Activated CD4-positive, alpha-beta T cell treated with anti-CD3 and anti-CD28 coated beads for 48 hours (primary cell): ENCODE results near the gene ELL3.
A peak's percentile ranks its signal among the peaks of the same experiment; 100 is the strongest.
"Not testable (repeated sequence)": the region's sequence is repeated elsewhere in the genome, so short reads cannot be mapped to it uniquely, and the experiment has no call there.

ENCODE experiments used
- DNase-seq: peaks from one replicate; pipeline ENCODE4 v3.0.0-alpha.2; 2020

ELL3 gene

DNA sequence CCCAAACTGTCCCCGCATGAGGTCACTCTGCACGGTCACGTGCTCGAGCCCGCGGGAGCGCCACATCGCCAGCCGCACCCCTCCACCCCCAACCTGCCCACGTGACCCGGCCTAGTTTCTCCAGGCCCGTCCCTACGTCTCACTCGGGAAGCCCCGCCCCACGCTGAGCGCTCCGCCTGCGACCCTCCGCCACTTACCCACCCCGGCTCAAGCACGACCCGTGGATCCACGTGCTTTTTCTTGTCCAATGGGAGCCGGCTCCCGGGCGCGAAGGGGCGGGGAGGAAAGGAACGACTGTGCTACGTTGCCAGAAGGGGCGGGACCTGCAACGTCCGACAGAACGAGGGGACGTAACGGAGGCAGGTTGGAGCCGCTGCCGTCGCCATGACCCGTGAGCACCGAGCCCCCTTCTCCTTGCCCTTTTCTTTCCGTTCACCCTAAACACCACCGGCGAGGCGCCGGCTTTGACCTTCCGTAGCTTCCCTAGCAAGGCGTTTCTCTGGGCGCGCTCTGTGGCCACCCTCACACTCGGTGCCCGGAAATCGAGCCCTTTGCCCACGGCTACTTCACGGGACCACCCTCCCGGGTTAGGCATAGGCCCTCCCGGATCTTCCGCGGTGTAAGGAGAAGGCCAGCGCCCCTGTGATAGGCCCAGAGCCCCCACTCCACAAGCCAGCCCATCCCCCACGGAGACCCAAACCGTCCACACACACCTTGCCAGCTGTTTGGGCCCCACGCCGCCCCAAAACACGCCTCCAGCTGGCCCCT is 15.4 kb upstream of the ELL3 start, which contains the start of gene SERF2:
Gene SERF2, plus strand, starts transcription at position 328 of the 768 bp plus-strand sequence. Its CDS starts 57 bp downstream, at position 385.
- DNase-seq = peak; percentile 100

GRCh38 chr15:43789409-43789808 is 12.6 kb upstream of the ELL3 start:
- DNase-seq = no peak

GRCh38 chr15:43779016-43779415 is 2.2 kb upstream of the ELL3 start:
- no peak for DNase-seq

GRCh38 chr15:43777267-43777914 is 625 bp upstream of the ELL3 start:
- peak; percentile 94 for DNase-seq

- DNase-seq = peak; percentile 39
Measured at GRCh38 chr15:43776101-43776717, 557 bp downstream of the ELL3 start.

DNA sequence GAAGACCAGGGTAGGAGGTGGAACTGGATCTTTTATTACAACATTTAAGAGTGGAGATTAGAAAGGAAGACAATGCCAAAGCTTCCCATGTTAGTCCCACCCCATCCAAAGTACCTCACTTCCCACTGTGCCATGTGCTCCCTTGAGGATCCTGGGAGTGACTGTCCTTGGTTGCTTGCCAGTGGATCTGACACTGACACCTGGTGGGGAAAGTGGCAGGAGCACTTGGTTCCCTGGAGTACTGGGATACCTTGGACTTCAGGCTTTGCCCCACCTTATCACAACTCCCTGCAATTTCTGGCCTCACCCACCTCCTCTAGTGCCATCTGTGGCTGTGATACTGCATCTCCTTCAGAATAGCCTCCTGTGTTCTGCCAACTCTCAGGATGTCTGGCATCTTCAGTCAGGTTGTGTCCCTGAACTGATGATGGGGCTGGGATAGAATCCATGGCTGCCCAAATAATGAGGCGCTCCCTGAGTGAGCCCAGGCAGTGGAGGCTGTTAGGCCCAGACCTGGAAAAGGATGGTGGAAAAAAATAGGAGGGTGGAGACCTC is 1.3 kb downstream of the ELL3 start:
- DNase-seq = no peak

DNA sequence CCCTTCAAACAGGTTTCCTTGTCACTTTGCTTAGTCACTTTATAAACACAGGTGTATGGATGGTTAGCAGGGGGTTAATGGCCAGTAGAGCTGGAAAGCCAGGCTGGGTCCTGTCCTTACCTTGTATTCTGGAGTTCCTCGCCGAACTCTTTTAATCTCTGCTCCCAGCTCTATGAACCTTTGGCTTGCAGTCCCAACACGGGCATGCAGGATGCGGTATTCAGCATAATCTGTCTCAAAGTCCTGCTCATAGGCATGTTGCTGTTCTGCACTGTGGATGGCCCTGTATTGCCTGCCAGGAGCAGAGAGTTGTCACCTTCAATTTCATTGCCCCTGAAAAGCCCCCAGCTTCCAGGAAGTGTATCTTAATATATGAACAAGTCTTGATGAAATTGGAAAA is 2.7 kb downstream of the ELL3 start:
- no peak for DNase-seq

- no peak for DNase-seq
Measured at GRCh38 chr15:43772624-43773023, 4.1 kb downstream of the ELL3 start.

- no peak for DNase-seq
Measured at GRCh38 chr15:43771816-43772215, 5.0 kb downstream of the ELL3 start.

DNA sequence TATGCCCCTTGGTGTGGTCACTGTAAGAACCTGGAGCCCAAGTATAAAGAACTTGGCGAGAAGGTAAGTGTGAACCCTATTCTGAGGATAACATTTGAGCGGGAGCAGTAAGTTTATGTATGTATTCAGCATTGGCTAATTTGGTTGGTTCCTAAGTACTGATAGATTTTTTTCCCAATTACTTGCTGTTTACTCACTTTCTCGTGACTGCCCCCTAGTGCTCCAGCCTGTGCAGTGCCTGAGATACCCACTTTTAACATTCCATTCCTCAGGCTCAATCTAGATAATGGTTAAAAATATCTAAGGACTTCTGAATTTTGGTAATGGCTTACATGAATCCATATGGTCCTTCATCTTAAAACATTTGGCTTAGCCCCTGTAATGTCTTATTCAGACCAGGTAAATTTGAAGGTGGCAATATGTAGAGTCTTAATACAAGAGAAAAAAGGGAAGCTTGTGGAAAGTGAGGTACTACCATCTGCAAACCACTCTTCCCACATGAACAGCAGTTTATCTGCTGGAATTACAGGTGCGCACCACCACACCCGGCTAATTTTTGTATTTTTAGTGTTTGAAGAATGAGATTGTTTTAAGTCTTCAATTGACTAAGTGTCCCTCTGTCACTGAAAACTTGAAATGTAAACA is 7.1 kb downstream of the ELL3 start:
- DNase-seq = peak; percentile 78

- DNase-seq = no peak
Measured at GRCh38 chr15:43763819-43764446, 12.8 kb downstream of the ELL3 start.

DNA sequence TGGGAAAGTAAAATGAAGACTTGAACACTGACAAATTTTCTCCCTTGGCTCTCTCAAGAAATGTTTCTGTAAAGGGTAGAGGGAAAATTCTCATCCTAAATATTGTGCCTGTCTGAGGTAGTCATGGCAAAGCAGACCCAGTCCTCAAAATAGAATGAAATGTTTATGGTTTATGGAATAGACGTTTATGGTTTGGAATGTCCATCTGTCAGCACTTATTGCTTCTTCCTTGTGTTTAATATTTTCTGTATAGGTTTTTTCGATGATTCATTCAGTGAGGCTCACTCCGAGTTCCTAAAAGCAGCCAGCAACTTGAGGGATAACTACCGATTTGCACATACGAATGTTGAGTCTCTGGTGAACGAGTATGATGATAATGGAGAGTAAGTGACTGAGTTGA is 13.9 kb downstream of the ELL3 start:
- no peak for DNase-seq

GRCh38 chr15:43751885-43752284 is 24.9 kb downstream of the ELL3 start:
- DNase-seq = no peak

DNA sequence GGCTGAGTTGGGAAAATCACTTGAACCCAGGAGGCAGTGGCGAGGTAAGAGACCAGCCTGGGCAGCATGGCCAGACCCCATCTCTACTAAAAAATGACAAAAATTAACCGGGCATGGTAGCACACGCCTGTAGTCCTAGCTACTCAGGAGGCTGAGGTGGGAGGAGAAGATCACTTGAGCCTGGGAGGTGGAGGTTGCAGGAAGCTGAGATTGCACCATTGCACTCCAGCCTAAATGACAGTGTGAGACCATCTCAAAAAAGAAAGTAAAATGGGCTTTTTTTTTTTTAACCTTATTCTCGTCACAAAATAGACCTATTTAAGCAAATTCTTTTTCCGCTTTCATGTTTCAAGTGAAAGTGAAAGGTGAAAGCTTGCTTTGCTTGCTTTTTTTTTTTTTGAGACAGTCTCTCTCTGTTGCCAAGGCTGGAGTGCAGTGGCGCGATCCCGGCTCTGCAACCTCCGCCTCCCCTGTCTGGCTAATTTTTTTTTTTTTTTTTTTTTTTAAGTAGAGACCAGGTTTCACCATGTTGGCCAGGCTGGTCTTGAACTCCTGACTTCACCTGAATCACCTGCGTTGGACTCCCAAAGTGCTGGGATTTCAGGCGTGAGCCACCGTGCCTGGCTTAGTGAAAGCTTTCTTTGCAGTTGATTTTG is 26.9 kb downstream of the ELL3 start:
- peak; percentile 62 for DNase-seq

GRCh38 chr15:43748376-43748775 is 28.4 kb downstream of the ELL3 start:
- peak; percentile 20 for DNase-seq

DNA sequence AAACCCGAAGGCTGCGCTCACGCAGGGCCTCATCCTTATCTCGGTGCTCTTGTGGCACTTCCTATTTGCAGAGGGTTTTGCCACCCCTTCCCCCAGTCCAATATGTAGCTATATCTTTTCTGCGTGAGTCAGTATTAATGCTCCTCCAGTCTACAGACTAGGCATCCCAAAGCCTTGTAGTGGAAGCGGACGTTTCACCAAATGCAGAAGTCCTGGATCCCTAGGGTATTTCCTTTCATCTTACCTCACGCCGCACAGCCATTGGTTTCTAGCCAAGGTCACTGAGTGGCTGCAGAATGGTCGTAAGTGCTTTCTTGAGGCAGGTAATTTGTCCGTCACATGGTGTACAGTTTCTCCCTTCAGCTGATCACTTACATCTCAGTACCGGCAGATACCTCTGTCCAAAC is 29.9 kb downstream of the ELL3 start:
- not testable (repeated sequence) for DNase-seq

GRCh38 chr15:43746245-43746902 is 30.4 kb downstream of the ELL3 start, which contains the start of gene PDIA3:
Gene PDIA3 (plus strand): TSS chr15:43746438. CDS start chr15:43746540, 102 bp downstream.
- DNase-seq = peak; percentile 92

- DNase-seq = no peak
Measured at GRCh38 chr15:43735416-43735815, 41.4 kb downstream of the ELL3 start.

- DNase-seq = not testable (repeated sequence)
Measured at GRCh38 chr15:43728053-43728725, 48.6 kb downstream of the ELL3 start.

DNA sequence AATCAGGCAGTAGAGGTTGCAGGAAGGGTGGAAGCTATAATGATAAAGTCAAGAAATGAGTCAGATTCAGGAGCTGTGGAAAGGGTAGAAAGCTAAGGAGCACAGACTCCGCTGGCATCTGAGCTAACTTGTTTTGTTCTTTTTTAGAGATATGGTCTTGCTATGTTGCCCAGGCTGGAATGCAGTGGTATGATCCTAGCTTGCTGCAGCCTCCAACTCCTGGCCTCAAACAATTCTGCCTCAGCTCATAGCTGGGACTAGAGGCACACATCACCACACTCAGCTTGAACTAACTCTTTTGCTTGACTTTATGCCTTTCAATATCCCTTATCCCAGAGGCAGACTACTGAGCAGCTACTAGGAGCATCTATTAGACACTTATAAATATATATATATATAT is 50.5 kb downstream of the ELL3 start:
- DNase-seq = not testable (repeated sequence)

DNA sequence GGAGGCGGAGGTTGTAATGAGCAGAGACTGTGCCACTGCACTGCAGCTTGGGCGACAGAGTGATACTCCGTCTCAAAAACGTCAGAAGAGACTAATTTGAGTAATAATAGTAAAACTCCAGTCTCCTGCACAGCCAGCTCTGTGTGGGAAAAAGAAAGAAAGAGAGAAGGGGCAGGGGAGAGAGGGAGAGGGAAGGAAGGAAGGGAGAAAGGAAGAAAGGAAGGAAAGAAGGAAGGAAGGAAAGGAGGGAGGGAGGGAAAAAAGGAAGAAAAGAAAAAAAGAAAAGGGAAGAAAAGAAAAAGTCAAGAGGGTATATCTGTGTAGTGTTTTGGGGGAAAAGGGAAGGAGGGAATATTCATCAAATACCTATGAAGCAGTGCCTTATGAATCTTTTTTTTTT is 53.6 kb downstream of the ELL3 start:
- DNase-seq = no peak
